ENCODE data around the gene PIP4K2A. TPM values are rescaled to one million over a fixed set of nuclear protein-coding genes. Genes with fewer than 3 reads are reported as not detected.

The PIP4K2A gene
- total RNA-seq, 2 donors from 2014 or later = 42.6 to 58.6 TPM

- no peak for TF ChIP-seq CTCF (IDR thresholded peaks at IDR 0.05)
- no peak overlapping the region for H3K27ac ChIP-seq
- H3K27me3 ChIP-seq (replicated peaks; ENCODE audit: insufficient read depth) = no peaks in the 10 kb centered on the region
- H3K36me3 ChIP-seq = peaks cover 14% of the 10 kb centered on the region
- ATAC-seq (ENCODE audit: insufficient number of reproducible peaks, low FRiP score, low read depth) = no peak
- no peak overlapping the region for H3K4me3 ChIP-seq
- H3K4me1 ChIP-seq (ENCODE audit: control insufficient read depth in 1 of 2, low read depth in 2 of 2) = no peaks in the 10 kb centered on the region
- H3K9me3 ChIP-seq = no peaks in the 10 kb centered on the region
- DNase-seq (ENCODE audit: low spot score) = no peak
These were observed 150.3 kb downstream of the PIP4K2A start for GRCh38 chr10:22564060-22564459.

GRCh38 chr10:22561909-22562308 lies 152.5 kb downstream of the PIP4K2A start:
- no peaks in the 10 kb centered on the region for H3K27me3 ChIP-seq (replicated peaks; ENCODE audit: insufficient read depth)
- H3K4me1 ChIP-seq (ENCODE audit: control insufficient read depth in 1 of 2, low read depth in 2 of 2) = no peaks in the 10 kb centered on the region
- peaks cover 3% of the 10 kb centered on the region for H3K36me3 ChIP-seq
- ATAC-seq (ENCODE audit: insufficient number of reproducible peaks, low FRiP score, low read depth) (no peak), DNase-seq (ENCODE audit: low spot score) (no peak)
- no peak overlapping the region for H3K4me3 ChIP-seq
- H3K9me3 ChIP-seq = no peaks in the 10 kb centered on the region
- TF ChIP-seq CTCF (IDR thresholded peaks at IDR 0.05) = no peak
- H3K27ac ChIP-seq = no peak overlapping the region

- Histone ChIP-seq H3K4me1 (ENCODE audit: control insufficient read depth in 1 of 2, low read depth in 2 of 2) (no peaks in the 10 kb centered on the region), H3K27ac (no peak overlapping the region), H3K9me3 (no peaks in the 10 kb centered on the region), H3K27me3 (replicated peaks; ENCODE audit: insufficient read depth) (no peaks in the 10 kb centered on the region), H3K36me3 (peaks cover 3% of the 10 kb centered on the region), H3K4me3 (no peak overlapping the region)
- TF ChIP-seq CTCF (IDR thresholded peaks at IDR 0.05) = no peak
- ATAC-seq (ENCODE audit: insufficient number of reproducible peaks, low FRiP score, low read depth) (no peak), DNase-seq (ENCODE audit: low spot score) (no peak)
These were observed 153.5 kb downstream of the PIP4K2A start for GRCh38 chr10:22560913-22561239.

- DNase-seq (ENCODE audit: low spot score) (no peak), ATAC-seq (ENCODE audit: insufficient number of reproducible peaks, low FRiP score, low read depth) (no peak)
- Histone ChIP-seq H3K36me3 (peaks cover 3% of the 10 kb centered on the region), H3K4me3 (no peak overlapping the region), H3K9me3 (no peaks in the 10 kb centered on the region), H3K27me3 (replicated peaks; ENCODE audit: insufficient read depth) (no peaks in the 10 kb centered on the region), H3K4me1 (ENCODE audit: control insufficient read depth in 1 of 2, low read depth in 2 of 2) (peaks cover 0 to under 1% of the 10 kb centered on the region in 2 donors), H3K27ac (no peak overlapping the region)
- no peak for TF ChIP-seq CTCF (IDR thresholded peaks at IDR 0.05)
These were observed 154.1 kb downstream of the PIP4K2A start for GRCh38 chr10:22560096-22560912.

GRCh38 chr10:22557321-22557720 lies 157.1 kb downstream of the PIP4K2A start:
- no peak for TF ChIP-seq CTCF (IDR thresholded peaks at IDR 0.05)
- H3K27me3 ChIP-seq (replicated peaks; ENCODE audit: insufficient read depth) = no peaks in the 10 kb centered on the region
- ATAC-seq (ENCODE audit: insufficient number of reproducible peaks, low FRiP score, low read depth) (no peak), DNase-seq (ENCODE audit: low spot score) (no peak)
- H3K4me3 ChIP-seq = no peak overlapping the region
- no peaks in the 10 kb centered on the region for H3K36me3 ChIP-seq
- H3K9me3 ChIP-seq = no peaks in the 10 kb centered on the region
- H3K27ac ChIP-seq = no peak overlapping the region
- peaks cover 6 to 27% of the 10 kb centered on the region in 2 donors for H3K4me1 ChIP-seq (ENCODE audit: control insufficient read depth in 1 of 2, low read depth in 2 of 2)
